ENCODE data around the gene MEX3A.
"Not testable (repeated sequence)": the region's sequence is repeated elsewhere in the genome, so short reads cannot be mapped to it uniquely, and the experiment has no call there.

MEX3A gene

GRCh38 chr1:156077430-156077760 lies 4.9 kb downstream of the MEX3A start:
- FAIRE-seq: no peak

GRCh38 chr1:156076609-156077429 lies 5.4 kb downstream of the MEX3A start:
- no peak for FAIRE-seq

- no peak for FAIRE-seq
Observed at GRCh38 chr1:156075775-156076204, 6.5 kb downstream of the MEX3A start.

GRCh38 chr1:156075162-156075561 lies 7.1 kb downstream of the MEX3A start:
- FAIRE-seq: no peak

GRCh38 chr1:156074661-156075060 lies 7.6 kb downstream of the MEX3A start:
- FAIRE-seq: no peak

- no peak for FAIRE-seq
Observed at GRCh38 chr1:156073740-156074139, 8.5 kb downstream of the MEX3A start.

GRCh38 chr1:156073110-156073687 lies 9.1 kb downstream of the MEX3A start:
- peak; percentile 19 for FAIRE-seq

GRCh38 chr1:156072251-156072650 lies 10.0 kb downstream of the MEX3A start:
- no peak for FAIRE-seq

GRCh38 chr1:156071332-156071816 lies 10.9 kb downstream of the MEX3A start:
- FAIRE-seq: not testable (repeated sequence)

GRCh38 chr1:156070548-156070947 lies 11.7 kb downstream of the MEX3A start:
- FAIRE-seq: no peak

GRCh38 chr1:156069490-156070455 lies 12.5 kb downstream of the MEX3A start:
- no peak for FAIRE-seq

GRCh38 chr1:156067262-156067661 lies 15.0 kb downstream of the MEX3A start:
- no peak for FAIRE-seq

GRCh38 chr1:156065871-156066270 lies 16.4 kb downstream of the MEX3A start:
- no peak for FAIRE-seq

GRCh38 chr1:156065212-156065611 lies 17.1 kb downstream of the MEX3A start:
- FAIRE-seq: no peak

- no peak for FAIRE-seq
Observed at GRCh38 chr1:156064615-156065014, 17.6 kb downstream of the MEX3A start.

GRCh38 chr1:156063997-156064285 lies 18.3 kb downstream of the MEX3A start:
- no peak for FAIRE-seq

GRCh38 chr1:156062189-156062588 lies 20.1 kb downstream of the MEX3A start:
- no peak for FAIRE-seq

- FAIRE-seq: no peak
Observed at GRCh38 chr1:156060937-156061636, 21.2 kb downstream of the MEX3A start, which contains the start of gene RAB25. Gene RAB25 (plus strand): TSS chr1:156061160. CDS start chr1:156061401, 241 bp downstream.

- FAIRE-seq: no peak
Observed at GRCh38 chr1:156056326-156056849, 25.9 kb downstream of the MEX3A start.

- FAIRE-seq: no peak
Observed at GRCh38 chr1:156055281-156056048, 26.8 kb downstream of the MEX3A start.

- FAIRE-seq: peak; percentile 97
Observed at GRCh38 chr1:156054500-156055280, 27.6 kb downstream of the MEX3A start, which contains the start of gene LAMTOR2. Gene LAMTOR2 (plus strand): TSS chr1:156054782. CDS start chr1:156054890, 108 bp downstream.

All from G401.6 (cell line).